ENCODE results near the gene UPK2.

GRCh38 chr11:118933486-118933885 is 22.6 kb upstream of the UPK2 start:
- no peak for TF ChIP-seq POLR2A (IDR thresholded peaks at IDR 0.05)
- no peak for TF ChIP-seq CTCF (IDR thresholded peaks at IDR 0.05)
- TF ChIP-seq POLR2AphosphoS5 (IDR thresholded peaks at IDR 0.05) = no peak

Data from suprapubic skin (tissue), 4 donors.